ENCODE measurements around the gene IGF2BP1.

GRCh38 chr17:48997103-48997826, at the start of gene IGF2BP1:
- TF ChIP-seq, protein P1, sequence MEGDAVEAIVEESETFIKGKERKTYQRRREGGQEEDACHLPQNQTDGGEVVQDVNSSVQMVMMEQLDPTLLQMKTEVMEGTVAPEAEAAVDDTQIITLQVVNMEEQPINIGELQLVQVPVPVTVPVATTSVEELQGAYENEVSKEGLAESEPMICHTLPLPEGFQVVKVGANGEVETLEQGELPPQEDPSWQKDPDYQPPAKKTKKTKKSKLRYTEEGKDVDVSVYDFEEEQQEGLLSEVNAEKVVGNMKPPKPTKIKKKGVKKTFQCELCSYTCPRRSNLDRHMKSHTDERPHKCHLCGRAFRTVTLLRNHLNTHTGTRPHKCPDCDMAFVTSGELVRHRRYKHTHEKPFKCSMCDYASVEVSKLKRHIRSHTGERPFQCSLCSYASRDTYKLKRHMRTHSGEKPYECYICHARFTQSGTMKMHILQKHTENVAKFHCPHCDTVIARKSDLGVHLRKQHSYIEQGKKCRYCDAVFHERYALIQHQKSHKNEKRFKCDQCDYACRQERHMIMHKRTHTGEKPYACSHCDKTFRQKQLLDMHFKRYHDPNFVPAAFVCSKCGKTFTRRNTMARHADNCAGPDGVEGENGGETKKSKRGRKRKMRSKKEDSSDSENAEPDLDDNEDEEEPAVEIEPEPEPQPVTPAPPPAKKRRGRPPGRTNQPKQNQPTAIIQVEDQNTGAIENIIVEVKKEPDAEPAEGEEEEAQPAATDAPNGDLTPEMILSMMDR (IDR thresholded peaks at IDR 0.05), result no peak
- no peak for TF ChIP-seq POLR2A (IDR thresholded peaks at IDR 0.05)

Data from testis (tissue), 2 donors.